ENCODE data around the gene GPR162. TPM values are rescaled to one million over a fixed set of nuclear protein-coding genes. Genes with fewer than 3 reads are reported as not detected.
A peak's percentile ranks its signal among the peaks of the same experiment; 100 is the strongest.

The GPR162 gene
- total and polyA plus RNA-seq, 11 donors = 1.8 to 7.7 (median 3.0) TPM

DNA sequence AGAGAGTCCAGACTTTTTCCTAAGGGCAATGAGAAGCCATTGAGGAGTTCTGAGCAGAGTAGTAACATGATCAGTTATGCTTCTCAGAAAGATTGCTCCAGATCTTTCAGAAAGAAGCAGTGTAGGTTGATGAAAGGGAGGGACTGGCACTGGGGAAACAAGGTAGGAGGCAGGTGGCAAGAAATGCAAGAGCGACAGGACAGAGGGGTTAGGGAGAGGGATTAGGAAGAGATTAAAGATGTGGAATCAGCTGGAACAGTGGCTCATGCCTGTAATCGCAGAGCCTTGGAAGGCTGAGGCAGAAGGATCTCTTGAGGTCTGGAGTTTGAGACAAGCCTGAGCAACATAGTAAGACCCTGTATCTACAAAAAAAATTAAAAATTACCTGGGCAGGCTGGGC, 26.1 kb downstream of the GPR162 start:
- Histone ChIP-seq H3K4me1 (peaks cover 0 to 9% (median 5%) of the 10 kb centered on the region in 12 donors), H3K9me3 (no peaks in the 10 kb centered on the region), H3K36me3 (peaks cover 0 to 70% (median 39%) of the 10 kb centered on the region in 9 donors), H3K27ac (no peak overlapping the region), H3K27me3 (no peaks in the 10 kb centered on the region), H3K4me3 (no peak overlapping the region)
- no peak for TF ChIP-seq POLR2A (IDR thresholded peaks at IDR 0.05)
- TF ChIP-seq, protein P1, sequence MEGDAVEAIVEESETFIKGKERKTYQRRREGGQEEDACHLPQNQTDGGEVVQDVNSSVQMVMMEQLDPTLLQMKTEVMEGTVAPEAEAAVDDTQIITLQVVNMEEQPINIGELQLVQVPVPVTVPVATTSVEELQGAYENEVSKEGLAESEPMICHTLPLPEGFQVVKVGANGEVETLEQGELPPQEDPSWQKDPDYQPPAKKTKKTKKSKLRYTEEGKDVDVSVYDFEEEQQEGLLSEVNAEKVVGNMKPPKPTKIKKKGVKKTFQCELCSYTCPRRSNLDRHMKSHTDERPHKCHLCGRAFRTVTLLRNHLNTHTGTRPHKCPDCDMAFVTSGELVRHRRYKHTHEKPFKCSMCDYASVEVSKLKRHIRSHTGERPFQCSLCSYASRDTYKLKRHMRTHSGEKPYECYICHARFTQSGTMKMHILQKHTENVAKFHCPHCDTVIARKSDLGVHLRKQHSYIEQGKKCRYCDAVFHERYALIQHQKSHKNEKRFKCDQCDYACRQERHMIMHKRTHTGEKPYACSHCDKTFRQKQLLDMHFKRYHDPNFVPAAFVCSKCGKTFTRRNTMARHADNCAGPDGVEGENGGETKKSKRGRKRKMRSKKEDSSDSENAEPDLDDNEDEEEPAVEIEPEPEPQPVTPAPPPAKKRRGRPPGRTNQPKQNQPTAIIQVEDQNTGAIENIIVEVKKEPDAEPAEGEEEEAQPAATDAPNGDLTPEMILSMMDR (IDR thresholded peaks at IDR 0.05) = no peak
- no peak for DNase-seq
- no peak for ATAC-seq
- intact Hi-C loops (cut with DNase I) = no loop called here
- WGBS, 4 donors = 90 to 99% (median 95%) methylated on average over 2 of the region's 2 CpGs

DNA sequence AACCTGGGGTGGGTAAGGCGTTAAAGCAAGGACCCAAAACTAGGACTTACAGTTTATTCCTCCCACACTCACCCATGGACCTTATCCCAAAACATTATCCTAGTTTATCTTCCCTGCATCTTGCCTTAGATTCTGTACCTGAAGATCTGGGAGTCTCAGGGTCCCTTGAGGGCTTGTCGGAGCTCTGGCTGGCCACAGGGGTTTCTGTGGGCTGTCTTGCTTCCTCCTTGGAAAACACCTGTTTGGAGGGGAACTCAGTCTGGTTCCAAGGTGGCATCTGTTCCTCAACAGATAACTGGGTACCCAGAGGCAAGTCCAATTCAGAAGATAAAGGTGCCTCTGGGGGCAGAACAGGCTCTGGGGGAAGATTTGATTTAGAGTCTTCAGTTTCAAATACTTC, 27.8 kb downstream of the GPR162 start:
- no peak for TF ChIP-seq POLR2A (IDR thresholded peaks at IDR 0.05)
- TF ChIP-seq, protein P1 (IDR thresholded peaks at IDR 0.05) = no peak
- no peak for DNase-seq

DNA sequence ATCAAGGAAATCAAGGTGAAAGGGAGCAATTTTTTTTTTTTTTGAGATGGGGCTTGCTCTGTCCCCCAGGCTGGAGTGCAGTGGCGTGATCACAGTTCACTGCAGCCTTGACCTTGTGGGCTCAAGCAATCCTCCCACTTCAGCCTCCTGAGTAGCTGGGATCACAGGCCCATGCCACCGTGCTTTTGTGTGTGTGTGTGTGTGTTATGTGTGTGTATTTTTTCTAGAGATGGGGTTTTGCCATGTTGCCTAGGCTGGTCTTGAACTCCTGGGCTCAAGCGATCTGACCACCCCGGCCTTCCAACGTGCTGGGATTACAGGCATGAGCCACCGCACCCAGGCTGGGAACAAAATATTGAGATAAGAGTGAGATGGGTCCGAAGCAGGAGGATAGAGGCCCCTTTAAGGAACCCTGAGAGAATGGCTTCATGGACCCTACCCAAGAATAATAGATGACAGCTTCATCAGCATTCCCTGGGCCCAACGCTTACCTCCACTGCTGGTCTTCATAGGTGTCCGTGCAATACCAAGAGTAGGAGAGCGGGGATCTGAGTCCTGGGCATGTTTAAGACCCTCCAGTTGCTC, 28.4 kb downstream of the GPR162 start:
- 68 to 76% (median 74%) methylated on average over 10 of the region's 10 CpGs for WGBS, 4 donors
- intact Hi-C loops (cut with DNase I) = no loop called here

More for the DNA sequence above, 27.8 kb downstream of the GPR162 start:
- Histone ChIP-seq H3K27ac (no peak overlapping the region), H3K9me3 (no peaks in the 10 kb centered on the region), H3K4me1 (peaks cover 0 to 22% (median 14%) of the 10 kb centered on the region in 12 donors), H3K4me3 (no peak overlapping the region), H3K27me3 (no peaks in the 10 kb centered on the region), H3K36me3 (peaks cover 0 to 56% (median 34%) of the 10 kb centered on the region in 9 donors)
- intact Hi-C loops (cut with DNase I) = no loop called here
- 80 to 100% (median 92%) methylated on average over 2 of the region's 2 CpGs for WGBS, 4 donors
- no peak for ATAC-seq

DNA sequence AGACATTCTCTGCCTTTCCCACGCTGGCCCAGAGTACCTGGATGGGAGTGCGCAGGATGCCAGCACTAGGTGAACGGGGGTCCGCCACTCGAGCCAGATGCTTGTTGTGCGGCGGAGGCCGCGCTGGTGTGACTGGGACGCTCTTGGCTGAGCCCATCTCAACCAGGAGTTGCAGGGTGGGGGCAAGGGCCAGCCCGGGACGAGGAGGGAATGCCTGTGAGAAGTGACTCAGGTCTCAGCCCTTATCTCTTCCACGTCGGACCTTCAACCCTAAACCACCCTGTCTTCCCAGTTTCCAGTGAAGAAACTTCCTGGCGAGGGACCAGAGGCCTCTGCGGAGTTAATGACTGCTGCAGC, 29.2 kb downstream of the GPR162 start:
- peak overlapping the region in 9 of 12 donors; percentile 64 to 83 (median 73) for H3K4me3 ChIP-seq
- DNase-seq = peak in 1 of 5 donors; percentile 74
- ATAC-seq = no peak
- TF ChIP-seq, protein P1 (IDR thresholded peaks at IDR 0.05) = no peak
- TF ChIP-seq POLR2A (IDR thresholded peaks at IDR 0.05) = no peak
- WGBS, 4 donors = 15 to 31% (median 26%) methylated on average over 9 to 16 of the region's 16 CpGs
- H3K4me1 ChIP-seq = peaks cover 0 to 22% (median 14%) of the 10 kb centered on the region in 12 donors
- H3K9me3 ChIP-seq = no peaks in the 10 kb centered on the region
- intact Hi-C loops (cut with DNase I) = no loop called here
- no peaks in the 10 kb centered on the region for H3K27me3 ChIP-seq
- H3K27ac ChIP-seq = peak overlapping the region in 1 of 12 donors; percentile 17
- H3K36me3 ChIP-seq = peaks cover 0 to 47% (median 36%) of the 10 kb centered on the region in 9 donors

More for the DNA sequence above, 28.4 kb downstream of the GPR162 start:
- DNase-seq (peak in 1 of 5 donors; percentile 7), ATAC-seq (no peak)
- no peaks in the 10 kb centered on the region for H3K27me3 ChIP-seq
- no peak overlapping the region for H3K27ac ChIP-seq
- TF ChIP-seq, protein P1 (IDR thresholded peaks at IDR 0.05) = no peak
- no peak for TF ChIP-seq POLR2A (IDR thresholded peaks at IDR 0.05)
- peaks cover 0 to 50% (median 34%) of the 10 kb centered on the region in 9 donors for H3K36me3 ChIP-seq
- no peaks in the 10 kb centered on the region for H3K9me3 ChIP-seq
- peaks cover 0 to 22% (median 14%) of the 10 kb centered on the region in 12 donors for H3K4me1 ChIP-seq
- H3K4me3 ChIP-seq = peak overlapping the region in 1 of 12 donors; percentile 79

Data from heart left ventricle (tissue), 16 donors.